Muscle layer of duodenum (tissue), 2 donors: ENCODE data around the gene KHDRBS2.

Experiments used
- H3K27ac ChIP-seq: one replicate; pipeline ENCODE4 v1.7.0; 2013; ENCODE audit warnings: mild to moderate bottlenecking, low read length
- H3K27me3 ChIP-seq: one replicate; pipeline ENCODE4 v1.7.0; 2013; ENCODE audit warnings: low read depth, mild to moderate bottlenecking, control low read depth, low read length
- H3K36me3 ChIP-seq, 2 donors: one replicate each; pipeline ENCODE4 v1.7.0; 2013; ENCODE audit warnings: low read length in 2 of 2, control low read depth in 1 of 2, mild to moderate bottlenecking in 1 of 2; ENCODE audit not compliant: insufficient read depth in 2 of 2, control insufficient read depth in 1 of 2
- H3K4me1 ChIP-seq, 2 donors: one replicate each; pipeline ENCODE4 v1.7.0; 2013; ENCODE audit warnings: low read length in 2 of 2, mild to moderate bottlenecking in 2 of 2, control low read depth in 1 of 2, moderate library complexity in 1 of 2; ENCODE audit not compliant: insufficient read depth in 2 of 2, control insufficient read depth in 1 of 2
- H3K4me3 ChIP-seq, 2 donors: one replicate each; pipeline ENCODE4 v1.7.0; 2013; ENCODE audit warnings: low read length in 2 of 2, low read depth in 1 of 2, mild to moderate bottlenecking in 1 of 2
- H3K9me3 ChIP-seq, 2 donors: one replicate each; pipeline ENCODE4 v1.7.0; 2013; ENCODE audit warnings: low read length in 2 of 2, control low read depth in 1 of 2, mild to moderate bottlenecking in 1 of 2; ENCODE audit not compliant: control insufficient read depth in 1 of 2
- donor health status: healthy.

Gene KHDRBS2

DNA sequence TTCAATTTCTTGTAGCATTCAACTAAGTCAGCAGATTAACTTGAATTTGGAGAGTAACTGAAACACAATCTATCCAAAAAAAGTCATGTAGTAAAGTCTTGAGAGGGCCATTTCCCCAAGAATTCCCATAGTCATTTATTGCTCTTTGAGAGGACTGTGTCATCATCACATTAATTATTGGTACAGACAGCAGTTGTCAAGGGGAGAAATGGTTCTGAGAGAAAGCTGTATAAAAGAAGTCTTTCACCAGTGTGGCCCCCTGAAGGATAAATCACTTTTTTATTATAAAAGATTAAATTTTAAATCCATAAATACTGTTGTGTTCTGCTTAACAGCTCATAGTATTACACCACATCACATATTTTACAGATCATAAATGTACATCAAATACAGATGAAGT, 111.5 kb downstream of the KHDRBS2 start:
- Histone ChIP-seq H3K4me3 (no peak overlapping the region), H3K4me1 (no peaks in the 10 kb centered on the region), H3K9me3 (no peaks in the 10 kb centered on the region), H3K27ac (no peak overlapping the region), H3K36me3 (no peaks in the 10 kb centered on the region), H3K27me3 (no peaks in the 10 kb centered on the region)

DNA sequence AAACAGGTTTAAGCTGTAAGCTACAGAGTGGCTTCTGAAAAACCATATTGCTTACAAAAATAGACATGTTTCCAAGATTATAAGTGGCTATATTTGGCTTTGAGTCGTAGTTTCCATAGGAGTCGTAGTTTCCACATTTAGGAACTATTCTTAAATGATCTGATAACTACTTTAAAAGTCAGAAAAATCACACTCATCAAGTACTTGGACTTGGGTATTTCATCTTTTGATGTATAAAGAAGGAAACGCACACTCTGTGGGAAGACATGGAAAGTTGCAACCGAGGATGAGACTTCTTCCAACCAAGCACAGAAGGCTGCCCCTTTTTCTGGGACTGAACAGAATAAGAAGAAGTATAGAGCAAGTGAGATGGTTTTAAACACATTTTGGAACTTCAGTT, 118.3 kb downstream of the KHDRBS2 start:
- no peaks in the 10 kb centered on the region for H3K36me3 ChIP-seq
- H3K4me3 ChIP-seq = no peak overlapping the region
- no peaks in the 10 kb centered on the region for H3K9me3 ChIP-seq
- no peaks in the 10 kb centered on the region for H3K27me3 ChIP-seq
- no peaks in the 10 kb centered on the region for H3K4me1 ChIP-seq
- H3K27ac ChIP-seq = no peak overlapping the region

DNA sequence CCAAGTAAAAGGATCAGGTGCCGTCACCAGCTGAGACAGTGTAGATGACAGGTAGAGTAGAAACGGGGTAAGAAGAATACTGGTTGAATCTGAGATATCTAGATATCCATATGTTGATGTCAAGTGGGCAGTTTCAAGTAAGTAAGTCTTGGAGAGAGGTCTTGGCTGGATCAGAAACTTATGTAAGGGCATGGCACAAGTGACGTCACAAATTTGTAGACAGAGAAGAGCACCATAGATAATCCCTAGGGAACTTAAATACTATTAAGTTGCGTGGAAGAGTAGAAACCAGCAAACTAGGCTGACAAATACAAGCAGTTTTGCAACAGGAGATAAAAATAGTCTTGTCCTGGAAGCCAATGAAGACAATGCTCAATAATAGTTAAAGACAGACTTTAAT, 123.2 kb downstream of the KHDRBS2 start:
- Histone ChIP-seq H3K4me1 (no peaks in the 10 kb centered on the region), H3K27ac (no peak overlapping the region), H3K9me3 (peaks cover 0 to 7% of the 10 kb centered on the region in 2 donors), H3K4me3 (no peak overlapping the region), H3K27me3 (no peaks in the 10 kb centered on the region), H3K36me3 (no peaks in the 10 kb centered on the region)

DNA sequence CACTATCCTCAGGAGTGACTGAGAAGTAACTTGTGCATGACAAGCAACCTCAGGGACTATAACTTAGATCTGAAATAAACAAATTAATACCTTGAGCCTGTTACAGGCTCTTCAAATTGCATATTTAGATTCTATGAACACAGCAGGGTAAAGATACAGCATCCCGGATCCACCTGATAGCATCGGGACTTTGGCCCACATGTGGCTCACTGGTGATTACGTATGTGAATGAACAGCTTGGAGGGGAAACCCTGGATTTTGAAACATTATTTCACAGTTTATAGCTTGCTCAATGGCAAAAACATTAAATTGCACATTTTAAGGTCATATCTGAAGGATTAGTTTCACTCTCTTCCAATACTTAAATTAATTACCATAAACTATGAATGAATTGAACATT, 133.2 kb downstream of the KHDRBS2 start:
- H3K4me3 ChIP-seq = no peak overlapping the region
- H3K4me1 ChIP-seq = no peaks in the 10 kb centered on the region
- no peaks in the 10 kb centered on the region for H3K27me3 ChIP-seq
- no peaks in the 10 kb centered on the region for H3K36me3 ChIP-seq
- H3K27ac ChIP-seq = no peak overlapping the region
- no peaks in the 10 kb centered on the region for H3K9me3 ChIP-seq

DNA sequence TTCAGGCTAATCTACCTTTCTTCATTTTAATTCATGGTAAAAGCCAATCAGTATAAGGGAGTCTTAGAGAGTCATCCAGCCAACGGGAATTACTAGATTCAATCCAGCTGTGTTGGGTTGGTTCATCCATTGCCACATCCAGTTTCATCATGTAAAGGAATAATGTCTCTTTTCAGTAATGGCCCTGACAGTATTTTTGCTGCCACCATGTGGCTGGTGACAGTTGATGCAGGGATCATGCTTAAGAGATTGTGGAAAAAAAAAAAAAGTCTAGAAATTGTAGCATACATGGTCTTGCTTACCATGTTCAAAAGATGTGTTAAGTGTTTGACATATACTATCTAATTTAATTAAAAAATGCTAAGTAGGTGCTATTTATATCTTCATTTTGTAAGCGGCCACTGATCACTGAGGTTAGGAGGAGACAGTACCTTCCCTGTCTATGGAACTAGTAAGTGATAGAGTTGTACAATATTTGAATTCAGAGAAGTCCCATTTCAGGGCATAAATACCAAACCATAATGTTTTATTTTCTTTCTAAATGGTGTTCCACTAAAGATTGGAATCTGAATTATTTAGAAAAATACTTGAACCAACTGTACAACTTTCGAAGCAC, 135.9 kb downstream of the KHDRBS2 start:
- Histone ChIP-seq H3K4me1 (no peaks in the 10 kb centered on the region), H3K27me3 (no peaks in the 10 kb centered on the region), H3K4me3 (no peak overlapping the region), H3K27ac (no peak overlapping the region), H3K9me3 (no peaks in the 10 kb centered on the region), H3K36me3 (no peaks in the 10 kb centered on the region)

DNA sequence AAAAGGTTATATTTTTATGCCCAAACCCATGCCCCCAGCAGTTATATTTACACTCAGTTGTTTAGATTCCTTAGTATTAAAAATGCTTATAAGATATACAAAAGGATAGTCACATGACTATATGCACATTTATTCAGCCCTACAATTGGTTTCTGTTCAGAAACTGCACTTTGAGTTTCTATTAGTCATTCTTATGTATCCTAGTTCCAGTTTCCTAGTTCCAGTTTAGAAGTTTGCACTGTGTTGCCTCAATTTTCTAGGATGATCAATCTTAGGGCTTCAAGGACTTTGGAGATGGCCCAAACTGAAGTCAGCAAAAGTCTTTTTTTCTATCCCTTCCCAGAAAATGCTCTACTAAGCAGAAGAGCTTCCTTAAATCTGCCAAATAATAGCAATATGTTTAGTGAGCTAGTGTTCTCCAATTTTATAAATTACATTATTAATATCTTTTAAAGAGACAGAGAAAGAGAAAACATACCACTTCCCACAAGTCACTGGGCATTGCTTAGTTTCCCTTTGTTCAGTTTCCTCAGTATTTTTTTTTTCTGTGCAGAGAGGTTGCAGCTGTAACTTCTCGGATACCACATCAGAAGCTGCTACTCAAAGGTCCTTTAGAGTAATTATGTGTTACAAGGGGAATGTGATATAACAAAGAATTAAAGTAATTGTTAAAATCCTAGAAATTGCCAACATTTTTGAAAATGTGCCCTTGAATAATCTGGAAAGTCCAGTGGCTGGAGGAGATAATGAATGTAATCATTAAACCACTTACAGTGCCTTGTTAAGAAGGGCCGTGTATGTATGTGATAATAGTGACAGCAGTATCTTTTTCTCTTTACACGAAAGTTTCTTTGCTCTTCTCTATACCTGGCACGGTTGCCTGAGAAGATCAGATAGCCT, 138.8 kb downstream of the KHDRBS2 start:
- H3K4me1 ChIP-seq = no peaks in the 10 kb centered on the region
- H3K27ac ChIP-seq = no peak overlapping the region
- H3K9me3 ChIP-seq = no peaks in the 10 kb centered on the region
- no peaks in the 10 kb centered on the region for H3K27me3 ChIP-seq
- no peak overlapping the region for H3K4me3 ChIP-seq
- no peaks in the 10 kb centered on the region for H3K36me3 ChIP-seq

DNA sequence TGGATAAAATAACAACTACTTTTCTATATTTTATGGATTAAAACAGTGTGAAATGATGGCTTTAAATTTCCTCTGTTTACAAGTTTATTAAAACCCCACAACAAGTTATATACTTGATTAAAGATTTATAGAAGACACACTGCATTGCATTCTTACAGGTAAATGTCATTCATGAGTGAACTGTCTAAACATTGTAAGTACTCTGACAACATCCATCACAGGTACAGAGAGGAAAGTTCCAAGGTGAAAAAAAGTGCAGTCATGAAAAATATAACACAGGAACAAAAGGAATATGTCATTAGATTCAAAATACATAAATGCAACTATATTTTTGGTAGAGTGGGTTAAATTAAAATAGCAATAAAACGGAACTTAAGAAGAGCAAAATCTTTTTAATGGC, 156.9 kb downstream of the KHDRBS2 start:
- no peaks in the 10 kb centered on the region for H3K27me3 ChIP-seq
- H3K4me1 ChIP-seq = no peaks in the 10 kb centered on the region
- H3K36me3 ChIP-seq = no peaks in the 10 kb centered on the region
- H3K9me3 ChIP-seq = no peaks in the 10 kb centered on the region
- H3K4me3 ChIP-seq = no peak overlapping the region
- no peak overlapping the region for H3K27ac ChIP-seq

DNA sequence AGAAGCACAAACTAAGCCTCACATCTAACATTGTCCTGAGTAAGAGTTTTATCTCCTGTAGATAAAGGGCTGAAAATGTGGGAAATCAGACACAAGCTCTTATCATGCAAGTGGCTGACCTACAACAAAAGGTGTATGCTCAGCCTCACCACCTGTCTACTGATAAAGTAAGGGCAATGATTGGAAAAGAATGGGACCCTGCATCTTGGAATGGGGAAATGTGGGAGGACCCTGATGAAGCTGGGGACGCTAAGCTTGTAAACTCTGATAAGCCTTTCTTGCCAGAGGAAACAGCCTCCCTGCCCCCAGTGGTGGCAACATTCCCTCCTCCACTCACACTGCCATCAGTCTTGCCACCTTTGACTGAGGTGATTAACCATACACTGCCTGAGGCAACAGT, 166.6 kb downstream of the KHDRBS2 start:
- no peaks in the 10 kb centered on the region for H3K36me3 ChIP-seq
- no peaks in the 10 kb centered on the region for H3K27me3 ChIP-seq
- H3K9me3 ChIP-seq = peaks cover 0 to 2% of the 10 kb centered on the region in 2 donors
- H3K4me3 ChIP-seq = no peak overlapping the region
- no peak overlapping the region for H3K27ac ChIP-seq
- H3K4me1 ChIP-seq = no peaks in the 10 kb centered on the region

DNA sequence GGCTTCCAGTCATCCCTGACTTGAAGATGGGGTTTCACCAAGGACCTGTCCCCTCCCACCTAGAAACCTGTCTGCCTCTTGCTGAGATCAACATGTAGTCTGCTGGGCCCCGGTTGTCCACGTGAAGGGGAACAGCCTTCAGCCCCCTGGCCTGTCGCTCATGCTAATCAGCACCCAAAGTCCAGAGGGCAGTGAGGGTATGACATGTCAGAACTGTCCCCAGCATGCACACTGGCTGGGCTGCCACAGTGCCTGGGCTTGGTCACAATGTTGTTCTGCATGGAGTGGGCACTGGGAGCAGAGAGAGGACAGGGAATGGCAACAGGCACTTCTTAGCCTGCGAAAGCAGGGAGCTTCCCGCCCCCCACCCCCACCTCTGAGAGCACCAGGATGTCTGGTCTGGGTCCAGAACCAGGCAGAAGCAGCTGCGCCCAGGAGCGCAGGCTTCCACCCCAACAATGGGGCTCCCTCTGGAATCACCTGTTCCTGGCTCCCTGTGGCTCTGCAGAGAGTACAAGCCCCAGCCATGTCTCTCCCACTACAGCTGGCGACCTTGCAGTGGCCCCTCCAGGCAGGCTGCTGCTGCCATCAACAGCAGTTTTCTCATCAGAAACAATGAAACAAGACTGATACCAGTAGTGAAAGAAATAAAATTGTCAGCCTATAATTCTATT, 182.7 kb downstream of the KHDRBS2 start:
- Histone ChIP-seq H3K4me3 (no peak overlapping the region), H3K36me3 (no peaks in the 10 kb centered on the region), H3K27ac (no peak overlapping the region), H3K9me3 (peaks cover 0 to 6% of the 10 kb centered on the region in 2 donors), H3K4me1 (no peaks in the 10 kb centered on the region), H3K27me3 (no peaks in the 10 kb centered on the region)

DNA sequence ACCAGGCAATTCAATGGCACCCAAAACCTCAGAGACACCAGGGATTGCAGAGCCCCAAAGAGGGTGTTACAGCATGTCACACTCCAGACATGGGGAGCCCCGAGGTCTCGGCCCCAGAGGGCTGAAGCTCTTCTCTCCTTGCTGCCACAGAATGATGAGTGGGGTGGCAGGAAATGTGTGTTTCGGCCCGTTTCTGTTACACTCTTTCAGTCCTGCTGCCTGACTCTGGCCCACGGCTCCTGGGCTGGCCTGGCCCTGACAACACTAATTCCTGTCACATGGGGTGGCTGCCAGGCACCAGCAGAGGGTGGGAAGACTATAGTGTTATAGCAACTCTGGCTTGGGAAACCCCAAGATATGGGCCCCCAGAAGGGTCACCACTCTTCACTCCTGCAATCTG, 183.6 kb downstream of the KHDRBS2 start:
- Histone ChIP-seq H3K36me3 (no peaks in the 10 kb centered on the region), H3K27me3 (no peaks in the 10 kb centered on the region), H3K27ac (no peak overlapping the region), H3K9me3 (peaks cover 0 to 6% of the 10 kb centered on the region in 2 donors), H3K4me1 (no peaks in the 10 kb centered on the region), H3K4me3 (no peak overlapping the region)

DNA sequence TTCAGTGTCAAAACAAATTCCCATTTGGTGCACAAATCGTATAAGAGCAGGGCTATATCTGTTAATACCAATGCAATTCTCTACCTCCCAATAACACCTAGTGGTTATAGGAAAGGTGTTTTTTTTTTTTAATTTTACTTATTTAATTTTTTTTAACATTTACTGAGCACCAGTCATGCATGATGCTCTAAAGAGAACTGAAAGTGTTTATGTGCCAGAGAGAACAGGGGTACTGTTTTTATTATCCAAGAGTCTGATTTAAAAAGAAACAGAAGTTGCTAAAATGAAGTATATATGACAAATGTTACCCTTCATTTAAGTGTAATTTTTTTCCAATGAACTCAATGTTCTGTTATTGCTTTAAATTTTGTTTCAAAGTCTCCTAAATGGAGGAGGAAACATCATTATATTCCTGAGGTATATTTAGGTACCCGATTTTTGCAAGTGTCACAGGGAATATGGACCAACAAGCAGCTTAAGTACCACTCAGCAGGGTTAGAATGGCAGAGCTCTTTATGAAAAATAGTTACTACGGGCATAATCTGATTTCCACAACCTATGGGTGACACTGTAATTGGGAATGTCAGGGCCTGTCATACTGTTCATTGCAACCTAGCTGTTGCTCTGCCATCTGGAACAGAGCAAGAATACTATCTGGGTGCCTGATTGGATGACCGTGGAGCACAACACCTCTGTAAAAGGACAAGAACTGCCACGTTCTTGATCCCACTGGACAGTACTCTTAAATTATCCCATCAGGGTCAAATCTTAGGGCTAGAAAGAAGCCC, 195.4 kb downstream of the KHDRBS2 start:
- Histone ChIP-seq H3K36me3 (no peaks in the 10 kb centered on the region), H3K27me3 (no peaks in the 10 kb centered on the region), H3K27ac (no peak overlapping the region), H3K9me3 (no peaks in the 10 kb centered on the region), H3K4me1 (no peaks in the 10 kb centered on the region), H3K4me3 (no peak overlapping the region)
